CD4-positive, CD25-positive, alpha-beta regulatory T cell (primary cell): ENCODE measurements around the gene GLRX. TPM values are rescaled to one million over a fixed set of nuclear protein-coding genes. Genes with fewer than 3 reads are reported as not detected.

Source experiments
- ATAC-seq, 2 donors: fragments of 150-1000 bp; cut with Tn5 transposase; one replicate each; pipeline ENCODE4 v1.10.0; 2021; ENCODE audit warnings: low read depth in 2 of 2, moderate number of reproducible peaks in 2 of 2, moderate library complexity in 1 of 2
- DNase-seq, 3 donors: peaks; one replicate each; pipeline versions ENCODE4 v3.0.0 to v3.0.0-alpha.2; 2012 to 2022; ENCODE audit warnings: mixed read lengths in 1 of 3
- H3K27ac ChIP-seq: one replicate; pipeline ENCODE4 v1.7.0; 2013; ENCODE audit warnings: mild to moderate bottlenecking, low read length; ENCODE audit not compliant: insufficient read depth, poor library complexity, severe bottlenecking
- H3K27me3 ChIP-seq: one replicate; pipeline ENCODE4 v1.7.0; 2013; ENCODE audit warnings: low read length; ENCODE audit not compliant: control insufficient read depth, insufficient read depth
- H3K36me3 ChIP-seq: one replicate; pipeline ENCODE4 v1.7.0; 2013; ENCODE audit warnings: mild to moderate bottlenecking, low read length, moderate library complexity; ENCODE audit not compliant: control insufficient read depth, insufficient read depth
- H3K4me1 ChIP-seq: 2 replicates; pipeline ENCODE4 v1.7.0; 2013; ENCODE audit warnings: mild to moderate bottlenecking, low read length; ENCODE audit not compliant: insufficient read depth, control insufficient read depth, poor library complexity, severe bottlenecking
- H3K4me3 ChIP-seq: one replicate; pipeline ENCODE4 v1.7.0; 2013; ENCODE audit warnings: low read depth, mild to moderate bottlenecking, low read length, moderate library complexity
- H3K9me3 ChIP-seq, 2 experiments: 1 replicate in 1 of 2; 2 replicates in 1 of 2; pipeline ENCODE4 v1.7.0; 2013; ENCODE audit warnings: low read length in 2 of 2, mild to moderate bottlenecking in 1 of 2, moderate library complexity in 1 of 2; ENCODE audit not compliant: control insufficient read depth in 2 of 2
- H3K27ac Mint-ChIP-seq, 3 donors: one replicate each; pipeline ENCODE4 v1.8.0; 2020 to 2022; ENCODE audit warnings: mild to moderate bottlenecking in 3 of 3, mixed read lengths in 3 of 3, moderate library complexity in 2 of 3
- H3K27me3 Mint-ChIP-seq: one replicate; pipeline ENCODE4 v1.8.0; 2022; ENCODE audit warnings: mild to moderate bottlenecking, mixed read lengths
- H3K36me3 Mint-ChIP-seq: one replicate; pipeline ENCODE4 v1.8.0; 2020; ENCODE audit warnings: mixed read lengths
- H3K4me1 Mint-ChIP-seq, 4 donors: one replicate each; pipeline ENCODE4 v1.8.0; 2020 to 2022; ENCODE audit warnings: mixed read lengths in 4 of 4, mild to moderate bottlenecking in 1 of 4
- H3K4me3 Mint-ChIP-seq, 4 donors: one replicate each; pipeline ENCODE4 v1.8.0; 2020 to 2022; ENCODE audit warnings: mild to moderate bottlenecking in 4 of 4, mixed read lengths in 4 of 4, moderate library complexity in 3 of 4
- H3K9me3 Mint-ChIP-seq, 7 donors: one replicate each; pipeline ENCODE4 v1.8.0; 2020 to 2022; ENCODE audit warnings: mixed read lengths in 7 of 7, mild to moderate bottlenecking in 3 of 7, moderate library complexity in 2 of 7
- polyA plus RNA-seq, 4 donors: library from polyadenylated mRNA; unstranded; fragments of 300-500 nt; fragmentation: Illumina TruSeq; gene quantifications; one replicate each; pipeline ENCODE4 v1.2.3, GENCODE V29; 2021
- total RNA-seq: library from RNA; stranded (reverse); gene quantifications from one replicate; pipeline ENCODE4 v1.2.3, GENCODE V29; 2022

GLRX gene
- total and polyA plus RNA-seq, 5 donors from 2014 or later, result 82.9 to 399 (median 323) TPM

GRCh38 chr5:95784514-95785302, 37.8 kb downstream of the GLRX start:
- no peaks in the 10 kb centered on the region for H3K4me1 ChIP-seq
- Mint-ChIP-seq H3K27ac (peak overlapping the region in 1 of 3 donors; percentile 50), H3K4me3 (no peak overlapping the region), H3K4me1 (peaks cover 0 to 14% (median 8%) of the 10 kb centered on the region in 4 donors), H3K36me3 (peaks cover 5% of the 10 kb centered on the region), H3K9me3 (no peaks in the 10 kb centered on the region), H3K27me3 (no peaks in the 10 kb centered on the region)
- H3K9me3 ChIP-seq, result no peaks in the 10 kb centered on the region
- H3K27ac ChIP-seq, result no peak overlapping the region
- H3K27me3 ChIP-seq, result no peaks in the 10 kb centered on the region
- H3K4me3 ChIP-seq, result no peak overlapping the region
- no peaks in the 10 kb centered on the region for H3K36me3 ChIP-seq
- ATAC-seq, result no peak
- DNase-seq, result no peak

DNA sequence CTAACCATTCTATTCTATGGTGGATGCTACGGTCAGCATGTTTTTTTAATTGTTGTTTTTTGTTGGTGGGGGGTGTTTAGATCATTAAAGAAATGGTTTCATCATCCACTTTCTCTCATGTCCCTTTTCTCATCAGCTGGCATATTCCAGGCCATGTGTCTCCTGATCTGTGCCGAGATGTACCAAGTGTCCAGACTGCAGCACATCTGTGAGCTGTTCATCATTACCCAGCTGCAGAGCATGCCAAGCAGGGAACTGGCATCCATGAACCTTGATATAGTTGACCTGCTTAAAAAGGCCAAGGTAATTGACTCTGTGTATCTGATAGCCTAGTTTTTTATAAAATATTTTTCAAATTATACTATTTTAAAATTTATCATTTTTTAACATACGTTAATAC, 38.9 kb downstream of the GLRX start:
- H3K4me3 Mint-ChIP-seq, result no peak overlapping the region
- Histone ChIP-seq H3K4me3 (no peak overlapping the region), H3K9me3 (no peaks in the 10 kb centered on the region), H3K36me3 (no peaks in the 10 kb centered on the region), H3K27ac (no peak overlapping the region), H3K4me1 (no peaks in the 10 kb centered on the region), H3K27me3 (no peaks in the 10 kb centered on the region)
- H3K36me3 Mint-ChIP-seq, result no peaks in the 10 kb centered on the region
- ATAC-seq (no peak), DNase-seq (no peak)
- H3K9me3 Mint-ChIP-seq, result no peaks in the 10 kb centered on the region
- peaks cover 0 to 14% (median 8%) of the 10 kb centered on the region in 4 donors for H3K4me1 Mint-ChIP-seq
- H3K27ac Mint-ChIP-seq, result no peak overlapping the region
- H3K27me3 Mint-ChIP-seq, result no peaks in the 10 kb centered on the region

- Histone ChIP-seq H3K27ac (no peak overlapping the region), H3K4me3 (no peak overlapping the region), H3K36me3 (no peaks in the 10 kb centered on the region), H3K27me3 (no peaks in the 10 kb centered on the region), H3K4me1 (no peaks in the 10 kb centered on the region), H3K9me3 (no peaks in the 10 kb centered on the region)
- Mint-ChIP-seq H3K27me3 (no peaks in the 10 kb centered on the region), H3K4me3 (no peak overlapping the region), H3K4me1 (peaks cover 0 to 14% (median 8%) of the 10 kb centered on the region in 4 donors), H3K27ac (no peak overlapping the region), H3K36me3 (no peaks in the 10 kb centered on the region), H3K9me3 (no peaks in the 10 kb centered on the region)
- DNase-seq, result no peak
- ATAC-seq, result no peak
These were observed 40.3 kb downstream of the GLRX start for GRCh38 chr5:95782181-95782580.

DNA sequence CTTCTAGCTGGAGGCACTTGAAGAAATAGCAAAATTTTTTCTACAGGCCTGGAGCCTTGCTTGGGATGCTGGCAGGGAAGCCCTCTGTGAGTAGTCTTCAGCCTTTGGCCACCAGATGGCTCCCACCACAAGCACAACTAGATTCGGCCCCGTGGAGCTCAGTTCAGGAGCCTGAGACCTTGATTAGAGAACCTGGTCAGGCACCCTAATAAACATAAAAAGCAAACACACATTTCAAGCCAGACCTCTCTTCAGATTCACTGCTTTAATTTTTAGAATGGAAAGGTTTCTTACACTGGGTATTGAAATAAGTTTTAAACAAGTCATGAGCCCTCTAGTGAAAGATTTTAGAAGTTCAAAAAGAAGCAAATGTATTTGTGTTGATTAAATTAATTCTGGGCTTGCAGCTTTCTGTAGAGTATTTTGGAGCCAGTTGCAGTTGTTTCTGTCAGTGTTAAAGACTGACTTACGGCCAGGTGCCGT, 41.4 kb downstream of the GLRX start:
- peak overlapping the region; percentile 74 for H3K4me3 ChIP-seq
- peak; percentile 53 to 84 (median 76) for DNase-seq

GRCh38 chr5:95780597-95780996, 41.9 kb downstream of the GLRX start:
- Histone ChIP-seq H3K27me3 (no peaks in the 10 kb centered on the region), H3K36me3 (no peaks in the 10 kb centered on the region), H3K27ac (no peak overlapping the region), H3K4me1 (no peaks in the 10 kb centered on the region), H3K4me3 (no peak overlapping the region), H3K9me3 (no peaks in the 10 kb centered on the region)
- no peaks in the 10 kb centered on the region for H3K27me3 Mint-ChIP-seq
- H3K36me3 Mint-ChIP-seq, result no peaks in the 10 kb centered on the region
- H3K27ac Mint-ChIP-seq, result no peak overlapping the region
- no peak overlapping the region for H3K4me3 Mint-ChIP-seq
- ATAC-seq (no peak), DNase-seq (no peak)
- no peaks in the 10 kb centered on the region for H3K9me3 Mint-ChIP-seq
- H3K4me1 Mint-ChIP-seq, result peaks cover 0 to 14% (median 6%) of the 10 kb centered on the region in 4 donors

More for the DNA sequence above, 41.4 kb downstream of the GLRX start:
- peaks cover 0 to 14% (median 8%) of the 10 kb centered on the region in 4 donors for H3K4me1 Mint-ChIP-seq
- Histone ChIP-seq H3K27me3 (no peaks in the 10 kb centered on the region), H3K36me3 (no peaks in the 10 kb centered on the region), H3K9me3 (no peaks in the 10 kb centered on the region), H3K27ac (no peak overlapping the region), H3K4me1 (no peaks in the 10 kb centered on the region)
- H3K4me3 Mint-ChIP-seq, result peak overlapping the region in 3 of 4 donors; percentile 70 to 84 (median 78)
- ATAC-seq, result peak; percentile 88 to 97
- H3K9me3 Mint-ChIP-seq, result no peaks in the 10 kb centered on the region
- no peaks in the 10 kb centered on the region for H3K27me3 Mint-ChIP-seq
- H3K36me3 Mint-ChIP-seq, result no peaks in the 10 kb centered on the region
- H3K27ac Mint-ChIP-seq, result no peak overlapping the region

DNA sequence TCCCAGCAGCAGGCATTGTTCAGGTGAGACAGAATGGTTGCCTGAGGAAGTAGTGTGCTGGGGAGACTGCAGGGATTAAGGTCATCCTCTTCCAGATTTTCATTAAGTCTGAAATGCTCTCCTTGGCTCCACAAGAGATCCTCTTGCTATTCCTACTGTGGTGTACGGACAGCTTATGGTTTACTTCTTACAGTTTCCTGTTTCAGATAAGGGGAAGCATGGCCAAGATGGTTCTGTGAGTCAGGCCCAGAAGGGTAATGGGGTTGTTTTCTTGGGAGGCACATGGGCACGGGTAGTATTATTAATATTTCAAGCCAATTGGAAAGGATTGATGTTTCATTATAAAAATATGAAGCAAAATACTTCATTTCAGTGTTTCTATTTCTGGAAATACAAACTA, 42.9 kb downstream of the GLRX start:
- no peaks in the 10 kb centered on the region for H3K4me1 ChIP-seq
- DNase-seq, result no peak
- no peaks in the 10 kb centered on the region for H3K27me3 Mint-ChIP-seq
- no peak for ATAC-seq
- H3K27me3 ChIP-seq, result no peaks in the 10 kb centered on the region
- no peaks in the 10 kb centered on the region for H3K9me3 ChIP-seq
- no peak overlapping the region for H3K27ac Mint-ChIP-seq
- no peaks in the 10 kb centered on the region for H3K36me3 ChIP-seq
- H3K4me3 ChIP-seq, result no peak overlapping the region
- no peaks in the 10 kb centered on the region for H3K9me3 Mint-ChIP-seq
- H3K4me3 Mint-ChIP-seq, result no peak overlapping the region
- no peak overlapping the region for H3K27ac ChIP-seq
- H3K4me1 Mint-ChIP-seq, result peaks cover 0 to 14% (median 6%) of the 10 kb centered on the region in 4 donors
- H3K36me3 Mint-ChIP-seq, result no peaks in the 10 kb centered on the region

DNA sequence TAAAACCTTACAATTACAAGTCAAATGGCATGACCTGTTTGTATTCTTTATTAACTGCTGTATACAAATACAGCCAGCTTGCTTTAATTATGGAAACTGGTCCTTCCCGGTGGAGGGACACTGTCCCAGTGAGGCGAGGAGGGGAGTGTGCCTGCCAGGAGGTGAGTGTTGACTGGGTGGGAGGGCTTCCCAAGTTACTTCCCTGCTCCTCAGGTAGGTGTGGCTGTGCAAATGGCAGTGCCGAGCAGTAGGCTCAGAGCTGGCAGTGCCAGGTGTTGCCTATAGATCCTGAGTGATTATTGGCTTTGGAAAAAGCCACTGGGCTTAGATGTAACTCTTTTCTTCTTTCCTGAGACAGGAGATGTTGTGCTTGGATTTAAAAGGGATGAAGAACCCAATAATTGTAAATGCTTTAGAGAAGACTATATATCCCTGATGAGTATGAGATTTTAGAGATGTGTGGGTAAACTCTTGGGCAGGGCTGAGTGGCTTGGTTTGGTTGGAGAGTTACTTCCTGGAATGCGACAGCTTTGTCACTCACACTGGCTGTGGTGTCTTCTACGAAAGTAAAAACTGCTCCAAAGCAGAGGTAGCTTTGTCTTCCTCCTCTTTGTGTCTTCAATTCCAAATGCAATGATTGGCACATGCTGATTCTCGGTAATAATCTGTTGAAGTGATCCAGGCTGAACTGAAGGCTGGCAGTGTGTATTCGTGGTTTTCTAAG, 43.7 kb downstream of the GLRX start:
- ATAC-seq, result no peak

More for the DNA sequence above, 43.7 kb downstream of the GLRX start:
- no peaks in the 10 kb centered on the region for H3K9me3 ChIP-seq
- no peak overlapping the region for H3K27ac ChIP-seq
- no peaks in the 10 kb centered on the region for H3K9me3 Mint-ChIP-seq
- H3K27me3 Mint-ChIP-seq, result no peaks in the 10 kb centered on the region
- no peaks in the 10 kb centered on the region for H3K4me1 ChIP-seq
- no peaks in the 10 kb centered on the region for H3K27me3 ChIP-seq
- no peak overlapping the region for H3K4me3 Mint-ChIP-seq
- H3K36me3 ChIP-seq, result no peaks in the 10 kb centered on the region
- no peak overlapping the region for H3K27ac Mint-ChIP-seq
- no peak overlapping the region for H3K4me3 ChIP-seq
- peaks cover 0 to 14% (median 6%) of the 10 kb centered on the region in 4 donors for H3K4me1 Mint-ChIP-seq
- no peaks in the 10 kb centered on the region for H3K36me3 Mint-ChIP-seq
- no peak for DNase-seq
